Measurements from ENCODE around the gene ELMO1.

ELMO1 gene

GRCh38 chr7:37267251-37267650 lies 181.4 kb downstream of the ELMO1 start:
- no peak for DNase-seq (ENCODE audit: low spot score)

- DNase-seq (ENCODE audit: low spot score): no peak
These were observed 182.8 kb downstream of the ELMO1 start for GRCh38 chr7:37265876-37266275.

GRCh38 chr7:37265006-37265405 lies 183.7 kb downstream of the ELMO1 start:
- no peak for DNase-seq (ENCODE audit: low spot score)

DNA sequence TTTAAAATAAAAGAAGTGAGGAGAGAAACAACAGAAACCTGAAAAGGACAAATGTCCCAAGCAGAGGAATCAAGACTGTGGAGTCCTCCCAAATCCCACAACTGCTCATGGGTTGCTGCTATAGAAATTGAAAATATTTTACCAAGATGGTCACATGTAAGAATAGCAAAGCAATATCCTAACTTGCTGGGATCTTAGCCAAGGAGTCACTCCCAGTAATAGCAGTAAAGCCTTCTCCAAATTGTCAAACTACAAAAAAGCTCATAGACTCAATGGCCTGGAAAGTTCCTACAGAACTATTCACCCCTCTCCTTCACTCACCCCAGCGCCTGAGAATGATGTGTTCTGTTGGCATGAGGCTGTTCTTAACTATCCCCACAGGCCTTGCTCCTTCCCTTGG lies 186.5 kb downstream of the ELMO1 start:
- no peak for DNase-seq (ENCODE audit: low spot score)

DNA sequence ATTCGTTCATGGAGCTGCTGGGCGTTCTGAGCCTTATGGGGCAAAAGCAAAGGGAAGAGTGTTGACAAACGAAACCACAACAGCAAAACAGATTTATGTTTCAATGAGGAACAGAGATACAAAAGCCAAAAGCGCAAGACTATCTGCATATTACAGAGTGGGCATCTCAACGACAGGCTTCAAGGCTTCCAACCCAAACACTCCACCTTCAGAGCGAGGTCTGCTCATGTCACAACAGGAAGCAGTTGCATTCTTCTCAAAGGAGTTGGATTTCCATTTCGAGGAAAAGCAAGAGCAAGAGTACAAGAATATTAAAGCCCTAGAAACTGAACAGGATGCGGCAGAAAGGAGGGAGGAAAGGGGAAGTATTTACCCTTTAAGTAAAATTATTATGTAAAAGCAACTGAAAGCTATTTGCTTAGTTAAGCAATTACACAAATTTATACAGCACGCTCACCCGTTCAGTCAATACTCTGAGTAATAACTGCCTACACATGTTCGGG lies 189.3 kb downstream of the ELMO1 start:
- no peak for DNase-seq (ENCODE audit: low spot score)

- DNase-seq (ENCODE audit: low spot score): no peak
These were observed 192.0 kb downstream of the ELMO1 start for GRCh38 chr7:37256631-37257030.

GRCh38 chr7:37255327-37255944 lies 193.2 kb downstream of the ELMO1 start:
- no peak for DNase-seq (ENCODE audit: low spot score)

GRCh38 chr7:37251222-37251621 lies 197.4 kb downstream of the ELMO1 start:
- no peak for DNase-seq (ENCODE audit: low spot score)

GRCh38 chr7:37249240-37249639 lies 199.4 kb downstream of the ELMO1 start:
- no peak for DNase-seq (ENCODE audit: low spot score)

- DNase-seq (ENCODE audit: low spot score): no peak
These were observed 200.2 kb downstream of the ELMO1 start for GRCh38 chr7:37248396-37248861.

GRCh38 chr7:37247861-37248260 lies 200.8 kb downstream of the ELMO1 start:
- DNase-seq (ENCODE audit: low spot score): no peak

DNA sequence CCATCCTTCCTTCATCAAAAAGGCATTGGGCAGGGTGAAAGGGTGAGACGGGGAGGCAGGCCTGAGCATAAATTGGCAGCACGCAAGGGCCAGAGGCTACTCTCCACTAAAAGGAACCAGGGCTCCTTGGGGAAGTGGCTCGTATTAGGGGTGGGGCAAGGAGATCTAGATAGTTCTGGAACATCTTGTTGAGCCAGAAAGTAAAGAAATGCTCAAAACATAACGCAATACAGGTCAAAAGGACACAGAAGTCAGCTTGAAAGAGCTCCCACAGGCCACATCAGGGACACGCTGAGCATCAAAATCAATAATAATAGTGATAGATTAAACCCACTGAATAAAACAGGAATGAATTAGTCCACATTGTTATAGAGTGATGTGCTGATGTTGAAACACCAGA lies 203.1 kb downstream of the ELMO1 start:
- DNase-seq (ENCODE audit: low spot score): no peak

DNA sequence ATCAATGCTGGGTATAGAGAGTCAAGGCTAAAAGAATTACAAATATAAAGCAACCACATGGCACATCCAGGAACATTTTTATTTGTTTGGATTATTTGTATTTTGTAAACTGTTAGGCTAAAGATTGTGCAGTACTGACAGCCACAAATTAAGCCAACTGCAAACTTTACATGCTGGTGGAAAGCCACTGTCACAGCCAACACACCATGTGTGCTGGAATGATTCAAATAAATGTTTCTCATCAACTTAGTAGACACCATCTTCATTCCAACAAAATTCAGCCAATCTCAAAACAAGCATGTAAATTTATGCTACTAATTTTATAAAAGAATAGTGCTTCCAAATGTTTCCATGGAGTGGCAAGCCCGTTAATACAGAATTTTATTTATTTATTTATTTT lies 211.8 kb downstream of the ELMO1 start:
- DNase-seq (ENCODE audit: low spot score): no peak

DNA sequence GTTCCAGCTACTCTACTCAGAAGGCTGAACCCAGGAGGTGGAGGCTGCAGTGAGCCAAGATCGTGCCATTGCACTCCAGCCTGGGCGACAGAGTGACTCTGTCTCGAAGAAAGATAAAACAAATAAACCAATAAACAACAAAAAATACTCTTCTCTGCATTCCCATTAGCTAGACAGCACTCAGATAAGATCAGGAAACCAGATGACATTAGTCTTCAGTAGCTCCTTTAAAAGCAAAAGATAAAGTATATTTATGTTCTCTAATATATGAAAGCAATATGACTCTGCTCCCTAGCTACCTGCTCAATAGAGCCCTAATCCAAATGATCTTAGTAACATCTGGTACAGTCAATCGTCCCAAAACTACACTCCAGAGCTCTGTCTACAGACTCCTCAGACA lies 212.9 kb downstream of the ELMO1 start:
- no peak for DNase-seq (ENCODE audit: low spot score)

GRCh38 chr7:37234928-37235327 lies 213.7 kb downstream of the ELMO1 start:
- no peak for DNase-seq (ENCODE audit: low spot score)

GRCh38 chr7:37234334-37234733 lies 214.3 kb downstream of the ELMO1 start:
- no peak for DNase-seq (ENCODE audit: low spot score)

DNA sequence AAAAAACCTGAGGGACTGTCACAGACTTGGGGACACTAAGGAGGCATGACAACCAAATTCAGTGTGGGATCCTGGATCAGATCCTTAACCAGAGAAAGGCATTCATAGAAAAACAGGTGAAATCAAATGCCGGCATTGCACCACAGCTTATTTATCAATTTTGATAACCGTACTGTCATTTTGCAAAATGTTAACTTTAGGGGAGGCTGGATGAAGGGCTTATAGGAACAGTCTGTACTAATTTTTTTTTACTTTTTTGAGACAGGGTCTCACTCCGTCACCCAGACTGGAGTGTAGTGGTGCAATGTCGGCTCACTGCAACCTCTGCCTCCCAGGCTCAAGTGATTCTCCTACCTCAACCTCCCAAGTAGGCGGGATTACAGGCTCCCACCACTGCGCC lies 217.1 kb downstream of the ELMO1 start:
- no peak for DNase-seq (ENCODE audit: low spot score)

DNA sequence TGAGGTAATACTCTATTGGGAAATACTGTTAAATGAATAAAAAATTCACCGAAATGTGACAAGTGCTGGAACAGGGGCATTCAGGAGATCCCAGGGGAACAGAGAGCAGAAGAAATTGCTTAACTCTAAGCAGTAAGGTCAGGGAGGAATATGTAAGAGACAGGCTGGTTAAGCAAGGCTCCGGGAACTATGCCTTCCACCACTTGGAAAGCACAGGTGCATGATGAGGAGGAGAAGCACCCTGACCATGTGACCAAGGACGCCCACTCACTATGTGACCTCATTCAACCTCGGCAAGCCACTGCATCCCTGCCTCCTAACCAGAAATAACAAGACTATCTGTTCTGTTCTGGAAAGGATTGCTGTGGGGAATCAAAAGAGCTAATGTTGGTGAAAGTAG lies 218.4 kb downstream of the ELMO1 start:
- no peak for DNase-seq (ENCODE audit: low spot score)

DNA sequence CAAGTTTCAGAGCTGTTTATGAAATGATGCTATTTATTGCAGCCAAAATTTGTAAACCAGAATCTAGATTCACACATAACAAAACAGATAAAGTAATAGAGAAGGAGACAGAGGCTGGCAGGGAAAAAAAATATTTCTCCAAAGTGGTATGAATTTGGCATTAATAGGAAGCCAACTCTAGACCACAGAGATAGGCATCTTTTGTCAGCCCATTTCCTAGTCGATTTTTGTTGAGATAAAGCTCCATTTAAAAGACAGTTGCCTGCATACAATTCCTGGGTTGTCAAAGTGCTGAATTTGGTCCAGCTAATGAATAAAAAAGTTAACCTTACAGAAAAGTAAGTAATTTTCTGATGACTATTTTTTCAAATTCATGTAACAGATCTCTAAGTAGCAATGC lies 219.3 kb downstream of the ELMO1 start:
- no peak for DNase-seq (ENCODE audit: low spot score)

GRCh38 chr7:37225285-37225969 lies 223.2 kb downstream of the ELMO1 start:
- no peak for DNase-seq (ENCODE audit: low spot score)

DNA sequence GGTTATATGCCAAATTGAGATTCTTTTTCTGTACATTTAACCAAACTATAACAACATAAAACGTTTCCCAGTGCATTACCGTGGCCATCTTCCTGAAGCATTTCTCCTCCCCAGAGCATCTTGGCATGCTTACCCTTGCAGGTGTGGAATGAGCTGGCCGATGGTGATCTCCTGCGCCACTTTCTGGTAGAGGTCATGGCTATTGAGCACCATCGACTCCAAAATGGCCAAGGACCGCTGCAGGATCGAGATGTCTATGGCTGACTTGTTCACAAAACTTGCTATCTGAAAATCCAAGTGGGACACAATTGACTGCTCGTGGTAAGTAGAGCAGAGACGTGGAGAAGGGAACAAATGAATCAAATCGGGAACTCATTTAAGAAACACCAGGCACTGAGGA lies 223.9 kb downstream of the ELMO1 start:
- DNase-seq (ENCODE audit: low spot score): no peak

- no peak for DNase-seq (ENCODE audit: low spot score)
These were observed 228.0 kb downstream of the ELMO1 start for GRCh38 chr7:37220664-37221063.

- no peak for DNase-seq (ENCODE audit: low spot score)
These were observed 229.7 kb downstream of the ELMO1 start for GRCh38 chr7:37218956-37219355.

- no peak for DNase-seq (ENCODE audit: low spot score)
These were observed 231.7 kb downstream of the ELMO1 start for GRCh38 chr7:37216923-37217322.

All from AG20443 (cell line).